Panc1 (cell line): ENCODE results near the gene ENOX2. TPM values are rescaled to one million over a fixed set of nuclear protein-coding genes. Genes with fewer than 3 reads are reported as not detected.

ENCODE experiments used
- ATAC-seq: fragments of 200-7000 bp; cut with Tn5 transposase; 2 replicates; pipeline ENCODE4 v1.9.1; 2020; ENCODE audit warnings: mild to moderate bottlenecking, moderate library complexity
- BruUV-seq: library from RNA; stranded (reverse); fragments of 400-500 nt; replicated peaks from 2 replicates; lab custom pipeline; 2021; lab: Mats Ljungman, UMichigan
- CTCF ChIA-PET: fragments of 300-600 bp; sonication (Branson Sonifier 250); formaldehyde crosslinking; loops from one replicate; lab custom pipeline; 2022; ENCODE audit warnings: antibody characterized with exemption; lab: Charles Lee
- POLR2A ChIA-PET: fragments of 300-600 bp; sonication (Branson Sonifier 250); formaldehyde crosslinking; loops from one replicate; lab custom pipeline; 2022; ENCODE audit warnings: antibody characterized with exemption; lab: Charles Lee
- DNase-seq: peaks from one replicate; pipeline ENCODE4 v3.0.0-alpha.2; 2010; ENCODE audit warnings: low read depth, low spot score
- H3K27ac ChIP-seq: 2 replicates; pipeline ENCODE4 v1.5.1; 2011; ENCODE audit warnings: mild to moderate bottlenecking, low read length, inconsistent platforms
- H3K27me3 ChIP-seq: fragments of 200-500 bp; sonication (Bioruptor generic); 2 replicates; pipeline ENCODE4 v1.6.0; 2014; ENCODE audit warnings: low read length, inconsistent platforms; ENCODE audit not compliant: control insufficient read depth, insufficient read depth
- H3K36me3 ChIP-seq: fragments of 200-500 bp; sonication (Bioruptor generic); 2 replicates; pipeline ENCODE4 v1.5.1; 2014; ENCODE audit warnings: inconsistent platforms, mild to moderate bottlenecking, low read length, moderate library complexity; ENCODE audit not compliant: control insufficient read depth, insufficient read depth
- H3K4me1 ChIP-seq: 2 replicates; pipeline ENCODE4 v1.5.1; 2011; ENCODE audit warnings: inconsistent platforms, mild to moderate bottlenecking, low read length, moderate library complexity; ENCODE audit not compliant: control insufficient read depth, insufficient read depth
- H3K4me3 ChIP-seq, 2 experiments: 2 replicates each; pipeline ENCODE4 v1.5.1; 2011 to 2012; ENCODE audit warnings: low read depth in 2 of 2, low read length in 2 of 2, mild to moderate bottlenecking in 2 of 2, inconsistent platforms in 1 of 2, moderate library complexity in 1 of 2
- H3K9me3 ChIP-seq: fragments of 200-500 bp; sonication (Bioruptor generic); 2 replicates; pipeline ENCODE4 v1.5.1; 2014; ENCODE audit warnings: low read depth, mild to moderate bottlenecking, inconsistent platforms, low read length, moderate library complexity; ENCODE audit not compliant: control insufficient read depth, insufficient read depth
- POLR2AphosphoS5 ChIP-seq: IDR thresholded peaks from 2 replicates; pipeline ENCODE4 v1.6.1; 2012; ENCODE audit warnings: mild to moderate bottlenecking, low read depth, low read length, moderate library complexity
- SIN3A ChIP-seq: IDR thresholded peaks from 2 replicates; pipeline ENCODE4 v1.6.1; 2012; ENCODE audit warnings: low read depth, mild to moderate bottlenecking, low read length, moderate library complexity, borderline replicate concordance; ENCODE audit not compliant: insufficient read depth
- TCF7L2 ChIP-seq: IDR thresholded peaks from 2 replicates; pipeline ENCODE4 v1.6.1; 2011; ENCODE audit warnings: mild to moderate bottlenecking, low read depth, low read length, inconsistent platforms
- in situ Hi-C: cut with HindIII; loops from 2 replicates; pipeline ENCODE4 v1.10.0; 2016; ENCODE audit warnings: low sequenced_read_pairs, low pct_unique_long_range_greater_than_20kb
- intact Hi-C: fragments of 100-400 bp; cut with micrococcal nuclease; formaldehyde crosslinking; loops from one replicate; pipeline ENCODE4 v1.10.0; 2022; ENCODE audit not compliant: unreplicated experiment
- total RNA-seq: library from RNA; stranded (reverse); gene quantifications from one replicate; pipeline ENCODE4 v1.2.1, GENCODE V29; 2021; ENCODE audit not compliant: unreplicated experiment
- TF ChIP-seq, protein P1 (sequence below), 2 experiments: IDR thresholded peaks; 2 replicates each; pipeline ENCODE4 v1.6.1; 2011 to 2012; ENCODE audit warnings: low read depth in 2 of 2, control low read depth in 1 of 2, low read length in 1 of 2, mild to moderate bottlenecking in 1 of 2, moderate library complexity in 1 of 2; ENCODE audit not compliant: insufficient read depth in 1 of 2
- TF ChIP-seq, protein P2 (sequence below): fragments of 450-650 bp; IDR thresholded peaks from 2 replicates; pipeline ENCODE4 v1.5.1; 2017; ENCODE audit warnings: mild to moderate bottlenecking

Gene ENOX2
- total RNA-seq, 1 experiment from 2014 or later = 12.4 TPM

DNA sequence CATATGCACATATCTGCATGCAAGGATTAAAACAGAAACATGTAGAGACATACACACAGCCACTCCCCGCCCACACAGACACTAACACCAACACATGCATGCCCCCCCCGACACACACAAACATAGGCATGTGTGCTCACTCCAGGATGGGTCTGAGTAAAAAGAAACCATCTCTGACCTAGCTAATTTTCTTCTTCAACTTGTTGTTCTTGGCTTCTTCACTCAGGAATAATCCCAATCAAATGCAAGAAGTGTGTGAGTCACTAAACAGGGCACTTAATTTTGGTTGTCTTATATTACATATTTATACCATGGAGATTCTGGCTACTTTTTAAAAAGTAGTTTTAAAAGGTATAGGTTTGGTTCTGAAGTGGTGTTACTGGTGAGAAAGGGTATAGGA is 28.3 kb downstream of the ENOX2 start:
- TF ChIP-seq, protein P1, sequence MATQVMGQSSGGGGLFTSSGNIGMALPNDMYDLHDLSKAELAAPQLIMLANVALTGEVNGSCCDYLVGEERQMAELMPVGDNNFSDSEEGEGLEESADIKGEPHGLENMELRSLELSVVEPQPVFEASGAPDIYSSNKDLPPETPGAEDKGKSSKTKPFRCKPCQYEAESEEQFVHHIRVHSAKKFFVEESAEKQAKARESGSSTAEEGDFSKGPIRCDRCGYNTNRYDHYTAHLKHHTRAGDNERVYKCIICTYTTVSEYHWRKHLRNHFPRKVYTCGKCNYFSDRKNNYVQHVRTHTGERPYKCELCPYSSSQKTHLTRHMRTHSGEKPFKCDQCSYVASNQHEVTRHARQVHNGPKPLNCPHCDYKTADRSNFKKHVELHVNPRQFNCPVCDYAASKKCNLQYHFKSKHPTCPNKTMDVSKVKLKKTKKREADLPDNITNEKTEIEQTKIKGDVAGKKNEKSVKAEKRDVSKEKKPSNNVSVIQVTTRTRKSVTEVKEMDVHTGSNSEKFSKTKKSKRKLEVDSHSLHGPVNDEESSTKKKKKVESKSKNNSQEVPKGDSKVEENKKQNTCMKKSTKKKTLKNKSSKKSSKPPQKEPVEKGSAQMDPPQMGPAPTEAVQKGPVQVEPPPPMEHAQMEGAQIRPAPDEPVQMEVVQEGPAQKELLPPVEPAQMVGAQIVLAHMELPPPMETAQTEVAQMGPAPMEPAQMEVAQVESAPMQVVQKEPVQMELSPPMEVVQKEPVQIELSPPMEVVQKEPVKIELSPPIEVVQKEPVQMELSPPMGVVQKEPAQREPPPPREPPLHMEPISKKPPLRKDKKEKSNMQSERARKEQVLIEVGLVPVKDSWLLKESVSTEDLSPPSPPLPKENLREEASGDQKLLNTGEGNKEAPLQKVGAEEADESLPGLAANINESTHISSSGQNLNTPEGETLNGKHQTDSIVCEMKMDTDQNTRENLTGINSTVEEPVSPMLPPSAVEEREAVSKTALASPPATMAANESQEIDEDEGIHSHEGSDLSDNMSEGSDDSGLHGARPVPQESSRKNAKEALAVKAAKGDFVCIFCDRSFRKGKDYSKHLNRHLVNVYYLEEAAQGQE (IDR thresholded peaks at IDR 0.05; ENCODE audit: insufficient read depth in 1 of 2, low read depth in 2 of 2, low read length in 1 of 2) = no peak
- TF ChIP-seq TCF7L2 (no peak), POLR2AphosphoS5 (no peak), SIN3A (no peak)
- TF ChIP-seq, protein P2, sequence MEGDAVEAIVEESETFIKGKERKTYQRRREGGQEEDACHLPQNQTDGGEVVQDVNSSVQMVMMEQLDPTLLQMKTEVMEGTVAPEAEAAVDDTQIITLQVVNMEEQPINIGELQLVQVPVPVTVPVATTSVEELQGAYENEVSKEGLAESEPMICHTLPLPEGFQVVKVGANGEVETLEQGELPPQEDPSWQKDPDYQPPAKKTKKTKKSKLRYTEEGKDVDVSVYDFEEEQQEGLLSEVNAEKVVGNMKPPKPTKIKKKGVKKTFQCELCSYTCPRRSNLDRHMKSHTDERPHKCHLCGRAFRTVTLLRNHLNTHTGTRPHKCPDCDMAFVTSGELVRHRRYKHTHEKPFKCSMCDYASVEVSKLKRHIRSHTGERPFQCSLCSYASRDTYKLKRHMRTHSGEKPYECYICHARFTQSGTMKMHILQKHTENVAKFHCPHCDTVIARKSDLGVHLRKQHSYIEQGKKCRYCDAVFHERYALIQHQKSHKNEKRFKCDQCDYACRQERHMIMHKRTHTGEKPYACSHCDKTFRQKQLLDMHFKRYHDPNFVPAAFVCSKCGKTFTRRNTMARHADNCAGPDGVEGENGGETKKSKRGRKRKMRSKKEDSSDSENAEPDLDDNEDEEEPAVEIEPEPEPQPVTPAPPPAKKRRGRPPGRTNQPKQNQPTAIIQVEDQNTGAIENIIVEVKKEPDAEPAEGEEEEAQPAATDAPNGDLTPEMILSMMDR = no peak
- BruUV-seq = no TSS peak
- Histone ChIP-seq H3K36me3 (no peaks in the 10 kb centered on the region), H3K4me3 (no peak overlapping the region), H3K4me1 (no peaks in the 10 kb centered on the region), H3K27ac (no peak overlapping the region), H3K9me3 (no peaks in the 10 kb centered on the region; the same call in 1 of the 2 replicates), H3K27me3 (no peaks in the 10 kb centered on the region)
- DNase-seq (no peak), ATAC-seq (no peak)
- ChIA-PET POLR2A (no interaction called here), CTCF (no interaction called here)
- in situ Hi-C loops = no loop called here
- intact Hi-C loops = no loop called here

DNA sequence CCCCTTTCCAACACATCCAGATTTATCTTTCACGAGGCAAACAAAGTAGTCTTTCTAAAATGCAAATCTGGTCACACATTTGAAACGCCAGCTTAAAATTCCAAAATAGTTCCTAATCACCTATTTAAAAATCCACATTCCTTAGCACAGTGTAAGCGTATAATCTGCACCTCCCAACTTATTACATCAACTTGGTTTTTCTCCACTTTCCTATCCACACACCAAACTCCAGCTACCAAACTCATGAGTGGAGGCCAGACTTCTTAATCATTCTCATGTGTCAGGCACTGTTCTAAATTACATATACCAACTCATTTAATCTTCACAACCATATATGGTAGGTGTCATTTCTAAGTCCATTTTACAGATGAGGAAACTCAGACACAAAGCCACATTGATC is 33.8 kb downstream of the ENOX2 start:
- Histone ChIP-seq H3K9me3 (no peaks in the 10 kb centered on the region), H3K4me3 (no peak overlapping the region), H3K27me3 (no peaks in the 10 kb centered on the region), H3K4me1 (no peaks in the 10 kb centered on the region), H3K27ac (no peak overlapping the region), H3K36me3 (no peaks in the 10 kb centered on the region)
- BruUV-seq = no TSS peak
- CTCF ChIA-PET = no interaction called here
- POLR2A ChIA-PET = no interaction called here
- no peak for ATAC-seq
- intact Hi-C loops (no loop called here), in situ Hi-C loops (no loop called here)
- TF ChIP-seq POLR2AphosphoS5 (no peak), TCF7L2 (no peak), SIN3A (no peak)
- TF ChIP-seq, protein P2 = no peak
- TF ChIP-seq, protein P1 (IDR thresholded peaks at IDR 0.05; ENCODE audit: insufficient read depth in 1 of 2, low read depth in 2 of 2, low read length in 1 of 2) = no peak
- DNase-seq = no peak
